Loucy (cell line): ENCODE measurements around the gene GSG1L.

Experiments used
- H2AFZ ChIP-seq: fragments of 200-600 bp; sonication (generic); 2 replicates; pipeline ENCODE4 v1.6.0; 2016; ENCODE audit warnings: antibody characterized with exemption, mild to moderate bottlenecking, low read length, moderate library complexity
- H3F3A ChIP-seq: fragments of 200-600 bp; 2 replicates; pipeline ENCODE4 v1.6.0; 2016; ENCODE audit warnings: antibody characterized with exemption, low read depth, mild to moderate bottlenecking
- H3K27me3 ChIP-seq: fragments of 200-600 bp; sonication (generic); 2 replicates; pipeline ENCODE4 v1.6.1; 2014; ENCODE audit warnings: low read length, mild to moderate bottlenecking; ENCODE audit not compliant: insufficient read depth, poor library complexity, severe bottlenecking
- H3K36me3 ChIP-seq: fragments of 200-600 bp; sonication (generic); 2 replicates; pipeline ENCODE4 v1.6.1; 2016; ENCODE audit warnings: low read length; ENCODE audit not compliant: insufficient read depth
- H3K4me1 ChIP-seq: fragments of 200-600 bp; sonication (generic); 2 replicates; pipeline ENCODE4 v1.5.1; 2014; ENCODE audit warnings: low read length, mild to moderate bottlenecking; ENCODE audit not compliant: insufficient read depth, poor library complexity, severe bottlenecking
- H3K4me2 ChIP-seq: fragments of 200-600 bp; sonication (generic); 2 replicates; pipeline ENCODE4 v1.6.0; 2014; ENCODE audit warnings: antibody characterized with exemption, low read length, low read depth, mild to moderate bottlenecking; ENCODE audit not compliant: poor library complexity, severe bottlenecking
- H3K4me3 ChIP-seq: fragments of 200-600 bp; sonication (generic); 2 replicates; pipeline ENCODE4 v1.5.1; 2014; ENCODE audit warnings: low read length, mild to moderate bottlenecking, mixed read lengths; ENCODE audit not compliant: poor library complexity, severe bottlenecking
- H3K79me2 ChIP-seq: fragments of 200-600 bp; sonication (generic); 2 replicates; pipeline ENCODE4 v1.6.1; 2014; ENCODE audit warnings: low read length; ENCODE audit not compliant: insufficient read depth
- H3K9ac ChIP-seq: fragments of 200-600 bp; sonication (generic); 2 replicates; pipeline ENCODE4 v1.6.0; 2014; ENCODE audit warnings: mild to moderate bottlenecking, low read depth, low read length, moderate library complexity; ENCODE audit not compliant: poor library complexity, severe bottlenecking
- H3K9me2 ChIP-seq: fragments of 200-600 bp; sonication (generic); replicated peaks from 2 replicates; pipeline ENCODE4 v1.6.1; 2016; ENCODE audit warnings: low read depth, low read length, mixed read lengths
- H3K9me3 ChIP-seq: fragments of 200-600 bp; sonication (generic); 2 replicates; pipeline ENCODE4 v1.6.1; 2014; ENCODE audit warnings: mild to moderate bottlenecking, antibody characterized with exemption, low read length, low read depth; ENCODE audit not compliant: insufficient read depth
- H4K20me1 ChIP-seq: fragments of 200-600 bp; sonication (generic); 2 replicates; pipeline ENCODE4 v1.6.0; 2014; ENCODE audit warnings: antibody characterized with exemption, low read length, mild to moderate bottlenecking; ENCODE audit not compliant: insufficient read depth, poor library complexity, severe bottlenecking
- EZH2phosphoT487 ChIP-seq: fragments of 200-600 bp; IDR thresholded peaks from 2 replicates; pipeline ENCODE4 v1.6.1; 2018; ENCODE audit warnings: antibody characterized with exemption, mild to moderate bottlenecking, moderate library complexity, borderline replicate concordance
- TF ChIP-seq, protein P1 (sequence below): fragments of 200-600 bp; sonication (generic); conservative IDR thresholded peaks from 2 replicates; pipeline ENCODE4 v1.5.1; 2014; ENCODE audit warnings: mild to moderate bottlenecking, antibody characterized with exemption, low read length

The GSG1L gene

DNA sequence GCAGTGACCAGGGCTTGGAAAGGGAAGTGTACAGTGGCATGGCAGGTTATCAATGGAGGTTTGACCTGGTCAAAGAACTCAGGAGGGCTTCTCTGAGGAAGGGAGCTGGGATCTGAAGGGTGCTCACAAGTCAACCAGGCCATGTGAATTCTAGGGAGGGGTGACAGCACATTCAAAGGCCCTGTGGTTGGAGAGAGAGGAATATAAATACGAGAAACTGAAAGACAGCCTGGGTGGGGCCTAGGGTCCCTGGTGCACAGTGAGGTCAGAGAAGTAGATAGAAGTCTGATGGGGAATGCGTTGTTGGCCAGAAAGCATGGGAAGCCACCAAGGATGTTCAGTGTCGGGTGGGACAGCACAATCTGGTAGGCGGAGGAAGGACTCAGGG, 302.7 kb downstream of the GSG1L start:
- H3K36me3 ChIP-seq, result no peaks in the 10 kb centered on the region; the same call in 1 of the 2 replicates
- H3K9ac ChIP-seq, result no peak overlapping the region
- no peak overlapping the region for H3K4me3 ChIP-seq
- no peaks in the 10 kb centered on the region for H4K20me1 ChIP-seq
- no peaks in the 10 kb centered on the region for H3K9me3 ChIP-seq
- H3K79me2 ChIP-seq, result no peaks in the 10 kb centered on the region
- H3K4me1 ChIP-seq, result no peaks in the 10 kb centered on the region
- H2AFZ ChIP-seq, result no peak overlapping the region
- H3F3A ChIP-seq, result no peaks in the 10 kb centered on the region
- H3K27me3 ChIP-seq, result no peaks in the 10 kb centered on the region
- H3K4me2 ChIP-seq, result no peak overlapping the region
- no peak for TF ChIP-seq EZH2phosphoT487
- TF ChIP-seq, protein P1, sequence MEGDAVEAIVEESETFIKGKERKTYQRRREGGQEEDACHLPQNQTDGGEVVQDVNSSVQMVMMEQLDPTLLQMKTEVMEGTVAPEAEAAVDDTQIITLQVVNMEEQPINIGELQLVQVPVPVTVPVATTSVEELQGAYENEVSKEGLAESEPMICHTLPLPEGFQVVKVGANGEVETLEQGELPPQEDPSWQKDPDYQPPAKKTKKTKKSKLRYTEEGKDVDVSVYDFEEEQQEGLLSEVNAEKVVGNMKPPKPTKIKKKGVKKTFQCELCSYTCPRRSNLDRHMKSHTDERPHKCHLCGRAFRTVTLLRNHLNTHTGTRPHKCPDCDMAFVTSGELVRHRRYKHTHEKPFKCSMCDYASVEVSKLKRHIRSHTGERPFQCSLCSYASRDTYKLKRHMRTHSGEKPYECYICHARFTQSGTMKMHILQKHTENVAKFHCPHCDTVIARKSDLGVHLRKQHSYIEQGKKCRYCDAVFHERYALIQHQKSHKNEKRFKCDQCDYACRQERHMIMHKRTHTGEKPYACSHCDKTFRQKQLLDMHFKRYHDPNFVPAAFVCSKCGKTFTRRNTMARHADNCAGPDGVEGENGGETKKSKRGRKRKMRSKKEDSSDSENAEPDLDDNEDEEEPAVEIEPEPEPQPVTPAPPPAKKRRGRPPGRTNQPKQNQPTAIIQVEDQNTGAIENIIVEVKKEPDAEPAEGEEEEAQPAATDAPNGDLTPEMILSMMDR, result no peak
- H3K9me2 ChIP-seq, result no peaks in the 10 kb centered on the region

- Histone ChIP-seq H3K9me3 (no peaks in the 10 kb centered on the region), H3F3A (no peaks in the 10 kb centered on the region), H3K36me3 (no peaks in the 10 kb centered on the region; the same call in 1 of the 2 replicates), H4K20me1 (no peaks in the 10 kb centered on the region), H3K79me2 (no peaks in the 10 kb centered on the region), H3K4me2 (no peak overlapping the region), H3K9me2 (no peaks in the 10 kb centered on the region), H3K4me1 (no peaks in the 10 kb centered on the region), H3K4me3 (no peak overlapping the region), H3K27me3 (no peaks in the 10 kb centered on the region), H3K9ac (no peak overlapping the region), H2AFZ (no peak overlapping the region)
- no peak for TF ChIP-seq EZH2phosphoT487
These were observed 303.3 kb downstream of the GSG1L start for GRCh38 chr16:27759967-27760788.

DNA sequence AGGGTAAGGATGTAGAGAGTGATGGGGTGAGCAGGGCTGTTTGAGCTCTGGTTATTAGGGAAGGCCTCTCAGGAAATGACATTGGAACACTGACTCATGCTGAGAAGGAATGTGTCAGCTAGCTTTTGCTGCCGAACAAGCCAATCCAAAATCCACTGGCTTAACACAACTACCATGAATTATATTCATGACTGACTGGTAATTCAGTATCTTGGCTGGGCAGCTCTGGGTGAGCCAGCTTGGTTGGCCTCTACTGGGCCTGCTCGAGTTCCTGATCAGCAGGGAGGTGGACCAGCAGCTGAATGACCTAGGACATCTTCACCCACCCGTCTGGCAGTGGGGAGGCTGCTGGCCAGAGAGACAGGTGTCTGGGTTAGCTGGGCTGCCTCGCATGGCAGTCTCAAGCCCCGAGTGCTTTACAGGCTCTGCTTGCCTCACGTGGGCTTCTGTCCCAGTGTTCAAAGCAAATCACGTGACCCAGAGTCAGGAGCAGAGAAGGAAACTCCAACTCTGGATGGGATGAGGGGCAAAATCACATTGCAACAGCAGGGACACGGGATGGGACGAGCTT, 304.1 kb downstream of the GSG1L start:
- H3K36me3 ChIP-seq, result no peaks in the 10 kb centered on the region; the same call in 1 of the 2 replicates
- H3K9me2 ChIP-seq, result no peaks in the 10 kb centered on the region
- no peak overlapping the region for H3K4me2 ChIP-seq
- no peaks in the 10 kb centered on the region for H4K20me1 ChIP-seq
- no peaks in the 10 kb centered on the region for H3K79me2 ChIP-seq
- H3K27me3 ChIP-seq, result no peaks in the 10 kb centered on the region
- no peaks in the 10 kb centered on the region for H3K9me3 ChIP-seq
- H3F3A ChIP-seq, result no peaks in the 10 kb centered on the region
- H2AFZ ChIP-seq, result no peak overlapping the region
- H3K4me3 ChIP-seq, result no peak overlapping the region
- H3K9ac ChIP-seq, result no peak overlapping the region
- no peak for TF ChIP-seq EZH2phosphoT487
- TF ChIP-seq, protein P1, result no peak
- H3K4me1 ChIP-seq, result no peaks in the 10 kb centered on the region
